ENCODE data around the gene GCDH. TPM values are rescaled to one million over a fixed set of nuclear protein-coding genes. Genes with fewer than 3 reads are reported as not detected.
A peak's percentile ranks its signal among the peaks of the same experiment; 100 is the strongest.

Gene GCDH
- total RNA-seq, 4 donors from 2014 or later: 31.2 to 63.7 (median 46.7) TPM

- intact Hi-C loops (cut with DNase I): no loop called here
- TF ChIP-seq POLR2A (IDR thresholded peaks at IDR 0.05): peak in 1 of 2 donors; percentile 13
- TF ChIP-seq, protein P1, sequence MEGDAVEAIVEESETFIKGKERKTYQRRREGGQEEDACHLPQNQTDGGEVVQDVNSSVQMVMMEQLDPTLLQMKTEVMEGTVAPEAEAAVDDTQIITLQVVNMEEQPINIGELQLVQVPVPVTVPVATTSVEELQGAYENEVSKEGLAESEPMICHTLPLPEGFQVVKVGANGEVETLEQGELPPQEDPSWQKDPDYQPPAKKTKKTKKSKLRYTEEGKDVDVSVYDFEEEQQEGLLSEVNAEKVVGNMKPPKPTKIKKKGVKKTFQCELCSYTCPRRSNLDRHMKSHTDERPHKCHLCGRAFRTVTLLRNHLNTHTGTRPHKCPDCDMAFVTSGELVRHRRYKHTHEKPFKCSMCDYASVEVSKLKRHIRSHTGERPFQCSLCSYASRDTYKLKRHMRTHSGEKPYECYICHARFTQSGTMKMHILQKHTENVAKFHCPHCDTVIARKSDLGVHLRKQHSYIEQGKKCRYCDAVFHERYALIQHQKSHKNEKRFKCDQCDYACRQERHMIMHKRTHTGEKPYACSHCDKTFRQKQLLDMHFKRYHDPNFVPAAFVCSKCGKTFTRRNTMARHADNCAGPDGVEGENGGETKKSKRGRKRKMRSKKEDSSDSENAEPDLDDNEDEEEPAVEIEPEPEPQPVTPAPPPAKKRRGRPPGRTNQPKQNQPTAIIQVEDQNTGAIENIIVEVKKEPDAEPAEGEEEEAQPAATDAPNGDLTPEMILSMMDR (IDR thresholded peaks at IDR 0.05): no peak
- no peaks in the 10 kb centered on the region for H3K4me1 ChIP-seq
- H3K9me3 ChIP-seq: no peaks in the 10 kb centered on the region
- peaks cover 6% of the 10 kb centered on the region in 2 donors for H3K36me3 ChIP-seq
- H3K27ac ChIP-seq: no peak overlapping the region
- no peak overlapping the region for H3K4me3 ChIP-seq (replicated peaks in 1 of 3)
- no peaks in the 10 kb centered on the region for H3K27me3 ChIP-seq
- WGBS, 2 donors: 52 to 70% methylated on average over 54 to 68 of the region's 70 CpGs
- DNase-seq: peak; percentile 46 to 60
Measured at GRCh38 chr19:12872941-12873890, 17.7 kb upstream of the GCDH start.

GRCh38 chr19:12873891-12874745 is 16.8 kb upstream of the GCDH start:
- Histone ChIP-seq H3K4me1 (no peaks in the 10 kb centered on the region), H3K36me3 (peaks cover 8 to 9% of the 10 kb centered on the region in 2 donors), H3K9me3 (no peaks in the 10 kb centered on the region), H3K27me3 (no peaks in the 10 kb centered on the region), H3K4me3 (replicated peaks in 1 of 3) (no peak overlapping the region), H3K27ac (no peak overlapping the region)
- no peak for DNase-seq
- WGBS, 2 donors: 89 to 96% methylated on average over 29 to 41 of the region's 86 CpGs
- intact Hi-C loops (cut with DNase I): no loop called here
- TF ChIP-seq, protein P1 (IDR thresholded peaks at IDR 0.05): no peak
- TF ChIP-seq POLR2A (IDR thresholded peaks at IDR 0.05): no peak

DNA sequence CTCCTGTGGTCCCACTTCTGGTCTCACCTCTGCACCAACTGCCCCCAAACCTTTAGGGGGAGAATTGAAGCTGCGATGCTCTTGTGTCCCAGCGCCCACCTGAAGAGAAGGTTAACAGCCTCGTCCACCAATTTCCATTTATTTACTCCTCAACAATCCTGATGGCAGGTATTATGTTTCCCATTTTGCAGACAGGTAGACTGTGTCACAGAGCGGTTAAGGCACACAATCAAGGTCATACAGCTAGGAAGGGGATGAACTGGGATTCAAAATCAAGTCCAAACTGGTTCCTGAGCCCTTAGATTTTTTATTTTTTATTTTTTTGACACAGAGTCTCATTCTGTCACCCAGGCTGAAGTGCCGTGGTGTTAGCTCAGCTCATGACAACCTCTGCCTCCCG is 15.9 kb upstream of the GCDH start:
- DNase-seq: no peak
- intact Hi-C loops (cut with DNase I): no loop called here
- 95 to 96% methylated on average over 6 of the region's 6 CpGs for WGBS, 2 donors
- TF ChIP-seq, protein P1 (IDR thresholded peaks at IDR 0.05): no peak
- Histone ChIP-seq H3K4me3 (replicated peaks in 1 of 3) (no peak overlapping the region), H3K4me1 (peaks cover 0 to 1% of the 10 kb centered on the region in 2 donors), H3K9me3 (no peaks in the 10 kb centered on the region), H3K36me3 (peaks cover 8 to 9% of the 10 kb centered on the region in 2 donors), H3K27ac (no peak overlapping the region), H3K27me3 (no peaks in the 10 kb centered on the region)

- WGBS, 2 donors: 17% methylated on average over 18 to 26 of the region's 29 CpGs
- TF ChIP-seq, protein P1 (IDR thresholded peaks at IDR 0.05): no peak
- no peak for TF ChIP-seq POLR2A (IDR thresholded peaks at IDR 0.05)
- Histone ChIP-seq H3K27ac (peak overlapping the region; percentile 69 to 86 (median 79)), H3K36me3 (peaks cover 8 to 9% of the 10 kb centered on the region in 2 donors), H3K4me1 (peaks cover 10 to 18% of the 10 kb centered on the region in 2 donors), H3K27me3 (no peaks in the 10 kb centered on the region), H3K4me3 (replicated peaks in 1 of 3) (peak overlapping the region in 2 of 3 donors; percentile 55 to 72), H3K9me3 (no peaks in the 10 kb centered on the region)
- peak; percentile 60 to 63 for DNase-seq
- intact Hi-C loops (cut with DNase I): loop anchor here (10.0 kb wide), 1 partner anchor 54 kb away; the partner anchor contains the start of genes CALR and FARSA
Measured at GRCh38 chr19:12880551-12881171, 10.3 kb upstream of the GCDH start.
